GM23338 (cell line): ENCODE data around the gene OR51G1. TPM values are rescaled to one million over a fixed set of nuclear protein-coding genes. Genes with fewer than 3 reads are reported as not detected.

Source experiments
- ATAC-seq: fragments of 200-7000 bp; cut with Tn5 transposase; 3 replicates; pipeline ENCODE4 v1.9.1; 2020
- DNase-seq: peaks from one replicate; pipeline ENCODE4 v3.0.0-alpha.2; 2015; ENCODE audit warnings: low spot score
- H2AFZ ChIP-seq: fragments of 200-600 bp; sonication (generic); 2 replicates; pipeline ENCODE4 v1.8.0; 2016; ENCODE audit warnings: antibody characterized with exemption, mild to moderate bottlenecking, moderate library complexity
- H3F3A ChIP-seq: fragments of 200-600 bp; sonication (generic); replicated peaks from 2 replicates; pipeline ENCODE4 v1.8.0; 2017; ENCODE audit warnings: antibody characterized with exemption, mixed run types, low read depth
- H3K27ac ChIP-seq: fragments of 200-600 bp; sonication (generic); 2 replicates; pipeline ENCODE4 v1.6.1; 2016; ENCODE audit warnings: low read depth
- H3K27me3 ChIP-seq: fragments of 200-600 bp; sonication (generic); 2 replicates; pipeline ENCODE4 v1.8.0; 2016; ENCODE audit warnings: mild to moderate bottlenecking, mixed run types, moderate library complexity; ENCODE audit not compliant: insufficient read depth
- H3K36me3 ChIP-seq: fragments of 200-600 bp; sonication (generic); 2 replicates; pipeline ENCODE4 v1.8.0; 2016; ENCODE audit warnings: mild to moderate bottlenecking; ENCODE audit not compliant: insufficient read depth
- H3K4me1 ChIP-seq: fragments of 200-600 bp; sonication (generic); 2 replicates; pipeline ENCODE4 v1.8.0; 2016; ENCODE audit warnings: mild to moderate bottlenecking, moderate library complexity; ENCODE audit not compliant: insufficient read depth
- H3K4me2 ChIP-seq: fragments of 200-600 bp; sonication (generic); 2 replicates; pipeline ENCODE4 v1.7.1; 2017; ENCODE audit warnings: mixed run types
- H3K4me3 ChIP-seq: fragments of 200-600 bp; sonication (generic); 2 replicates; pipeline ENCODE4 v1.6.1; 2016; ENCODE audit warnings: mixed run types
- H3K79me2 ChIP-seq: fragments of 200-600 bp; sonication (generic); replicated peaks from 2 replicates; pipeline ENCODE4 v1.8.0; 2017; ENCODE audit warnings: mild to moderate bottlenecking; ENCODE audit not compliant: insufficient read depth
- H3K9me2 ChIP-seq: fragments of 200-600 bp; sonication (generic); 2 replicates; pipeline ENCODE4 v1.8.0; 2017; ENCODE audit not compliant: insufficient read depth
- H4K20me1 ChIP-seq: fragments of 200-600 bp; sonication (generic); replicated peaks from 2 replicates; pipeline ENCODE4 v1.8.0; 2017; ENCODE audit warnings: mild to moderate bottlenecking; ENCODE audit not compliant: insufficient read depth
- H3K27ac Mint-ChIP-seq: 2 replicates; pipeline ENCODE4 v1.8.0; 2020; ENCODE audit warnings: inconsistent platforms, mild to moderate bottlenecking, moderate library complexity, mixed read lengths
- H3K27me3 Mint-ChIP-seq: 3 replicates; pipeline ENCODE4 v1.8.0; 2022; ENCODE audit warnings: low read depth, mild to moderate bottlenecking, moderate library complexity, mixed read lengths, inconsistent platforms; ENCODE audit not compliant: insufficient read depth, poor library complexity
- H3K36me3 Mint-ChIP-seq: 3 replicates; pipeline ENCODE4 v1.8.0; 2021; ENCODE audit warnings: low read depth, mild to moderate bottlenecking, inconsistent platforms, moderate library complexity, mixed read lengths
- H3K4me1 Mint-ChIP-seq: 3 replicates; pipeline ENCODE4 v1.8.0; 2020; ENCODE audit warnings: mild to moderate bottlenecking, inconsistent platforms, mixed read lengths
- H3K4me3 Mint-ChIP-seq: 3 replicates; pipeline ENCODE4 v1.8.0; 2021; ENCODE audit warnings: moderate library complexity, mild to moderate bottlenecking, inconsistent platforms, mixed read lengths
- H3K9me3 Mint-ChIP-seq: 3 replicates; pipeline ENCODE4 v1.8.0; 2020; ENCODE audit warnings: moderate library complexity, mild to moderate bottlenecking, inconsistent platforms, mixed read lengths
- CREB1 ChIP-seq: fragments of 250-450 bp; sonication (Bioruptor Pico); IDR thresholded peaks from 2 replicates; pipeline ENCODE4 v1.5.0; 2020; ENCODE audit warnings: low read depth, mild to moderate bottlenecking, moderate library complexity
- EZH2 ChIP-seq: fragments of 200-600 bp; sonication (generic); IDR thresholded peaks from one replicate; pipeline ENCODE4 v1.8.0; 2017; ENCODE audit warnings: antibody characterized with exemption, mild to moderate bottlenecking, low read depth; ENCODE audit not compliant: unreplicated experiment
- EZH2phosphoT487 ChIP-seq: fragments of 200-600 bp; sonication (generic); IDR thresholded peaks from one replicate; pipeline ENCODE4 v1.8.1; 2018; ENCODE audit warnings: antibody characterized with exemption; ENCODE audit not compliant: unreplicated experiment
- JUNB ChIP-seq: IDR thresholded peaks from one replicate; pipeline ENCODE4 v1.6.1; 2016; ENCODE audit warnings: antibody characterized with exemption; ENCODE audit not compliant: unreplicated experiment
- NANOG ChIP-seq: IDR thresholded peaks from 2 replicates; pipeline ENCODE4 v1.6.1; 2016; ENCODE audit warnings: antibody characterized with exemption, borderline replicate concordance
- POLR2AphosphoS5 ChIP-seq: IDR thresholded peaks from 2 replicates; pipeline ENCODE4 v1.6.1; 2016; ENCODE audit warnings: antibody characterized with exemption, low read depth
- STAT1 ChIP-seq: IDR thresholded peaks from one replicate; pipeline ENCODE4 v1.6.1; 2016; ENCODE audit warnings: antibody characterized with exemption; ENCODE audit not compliant: unreplicated experiment
- ZNF114 ChIP-seq: fragments of 250-450 bp; sonication (Bioruptor Pico); IDR thresholded peaks from 2 replicates; pipeline ENCODE4 v1.5.0; 2020; ENCODE audit warnings: mild to moderate bottlenecking, moderate library complexity
- ZNF331 ChIP-seq: fragments of 250-450 bp; sonication (Bioruptor Pico); IDR thresholded peaks from 2 replicates; pipeline ENCODE4 v1.5.0; 2020; ENCODE audit warnings: low read depth, mild to moderate bottlenecking, moderate library complexity
- polyA plus RNA-seq: library from polyadenylated mRNA; unstranded; fragments of >200 nt; fragmentation: Nextera tagmentation; extraction: Ambion mirVana; gene quantifications from 2 replicates; pipeline ENCODE4 v1.2.1, GENCODE V29; 2016
- total RNA-seq: library from RNA; depleted of rRNA; stranded (reverse); fragments of >200 nt; shearing (Covaris generic); gene quantifications from 2 replicates; pipeline ENCODE4 v1.2.3, GENCODE V29; 2014
- TF ChIP-seq, protein P1 (sequence below): fragments of 250-450 bp; sonication (Bioruptor Pico); IDR thresholded peaks from 2 replicates; pipeline ENCODE4 v1.5.0; 2020; ENCODE audit warnings: mild to moderate bottlenecking, moderate library complexity
- TF ChIP-seq, protein P2 (sequence below): IDR thresholded peaks from one replicate; pipeline ENCODE4 v1.6.1; 2018; ENCODE audit warnings: antibody characterized with exemption; ENCODE audit not compliant: unreplicated experiment
- TF ChIP-seq, protein P3 (sequence below): IDR thresholded peaks from 2 replicates; pipeline ENCODE4 v1.6.1; 2016; ENCODE audit warnings: antibody characterized with exemption

OR51G1 gene
- total and polyA plus RNA-seq, 2 experiments from 2014 or later, result not detected

DNA sequence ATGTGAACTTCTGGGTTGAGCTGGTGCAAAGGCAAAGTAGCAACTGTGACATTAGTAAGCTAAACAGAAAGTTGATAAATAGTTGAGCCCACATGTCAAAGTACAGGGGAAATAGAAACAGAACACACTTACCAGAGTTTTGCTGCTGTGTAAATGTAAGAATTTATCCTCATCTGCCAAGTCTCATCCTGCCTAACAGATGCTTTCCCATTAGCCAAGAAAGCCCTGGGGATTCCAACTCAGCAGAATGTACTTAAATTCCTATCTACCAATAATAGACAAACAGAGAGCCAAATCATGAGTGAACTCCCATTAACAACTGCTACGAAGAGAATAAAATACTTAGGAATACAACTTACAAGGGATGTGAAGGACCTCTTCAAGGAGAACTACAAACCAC lies 38.7 kb upstream of the OR51G1 start:
- no peak for DNase-seq
- Histone ChIP-seq H4K20me1 (no peaks in the 10 kb centered on the region), H2AFZ (no peak overlapping the region), H3F3A (no peaks in the 10 kb centered on the region), H3K9me2 (no peaks in the 10 kb centered on the region), H3K79me2 (no peaks in the 10 kb centered on the region), H3K4me1 (no peaks in the 10 kb centered on the region), H3K27ac (no peak overlapping the region), H3K4me3 (no peak overlapping the region), H3K36me3 (no peaks in the 10 kb centered on the region), H3K27me3 (no peaks in the 10 kb centered on the region), H3K4me2 (no peak overlapping the region)
- no peak overlapping the region for H3K27ac Mint-ChIP-seq
- H3K4me3 Mint-ChIP-seq, result no peak overlapping the region
- no peak for ATAC-seq
- no peak for TF ChIP-seq ZNF331
- no peak for TF ChIP-seq POLR2AphosphoS5
- TF ChIP-seq, protein P1, sequence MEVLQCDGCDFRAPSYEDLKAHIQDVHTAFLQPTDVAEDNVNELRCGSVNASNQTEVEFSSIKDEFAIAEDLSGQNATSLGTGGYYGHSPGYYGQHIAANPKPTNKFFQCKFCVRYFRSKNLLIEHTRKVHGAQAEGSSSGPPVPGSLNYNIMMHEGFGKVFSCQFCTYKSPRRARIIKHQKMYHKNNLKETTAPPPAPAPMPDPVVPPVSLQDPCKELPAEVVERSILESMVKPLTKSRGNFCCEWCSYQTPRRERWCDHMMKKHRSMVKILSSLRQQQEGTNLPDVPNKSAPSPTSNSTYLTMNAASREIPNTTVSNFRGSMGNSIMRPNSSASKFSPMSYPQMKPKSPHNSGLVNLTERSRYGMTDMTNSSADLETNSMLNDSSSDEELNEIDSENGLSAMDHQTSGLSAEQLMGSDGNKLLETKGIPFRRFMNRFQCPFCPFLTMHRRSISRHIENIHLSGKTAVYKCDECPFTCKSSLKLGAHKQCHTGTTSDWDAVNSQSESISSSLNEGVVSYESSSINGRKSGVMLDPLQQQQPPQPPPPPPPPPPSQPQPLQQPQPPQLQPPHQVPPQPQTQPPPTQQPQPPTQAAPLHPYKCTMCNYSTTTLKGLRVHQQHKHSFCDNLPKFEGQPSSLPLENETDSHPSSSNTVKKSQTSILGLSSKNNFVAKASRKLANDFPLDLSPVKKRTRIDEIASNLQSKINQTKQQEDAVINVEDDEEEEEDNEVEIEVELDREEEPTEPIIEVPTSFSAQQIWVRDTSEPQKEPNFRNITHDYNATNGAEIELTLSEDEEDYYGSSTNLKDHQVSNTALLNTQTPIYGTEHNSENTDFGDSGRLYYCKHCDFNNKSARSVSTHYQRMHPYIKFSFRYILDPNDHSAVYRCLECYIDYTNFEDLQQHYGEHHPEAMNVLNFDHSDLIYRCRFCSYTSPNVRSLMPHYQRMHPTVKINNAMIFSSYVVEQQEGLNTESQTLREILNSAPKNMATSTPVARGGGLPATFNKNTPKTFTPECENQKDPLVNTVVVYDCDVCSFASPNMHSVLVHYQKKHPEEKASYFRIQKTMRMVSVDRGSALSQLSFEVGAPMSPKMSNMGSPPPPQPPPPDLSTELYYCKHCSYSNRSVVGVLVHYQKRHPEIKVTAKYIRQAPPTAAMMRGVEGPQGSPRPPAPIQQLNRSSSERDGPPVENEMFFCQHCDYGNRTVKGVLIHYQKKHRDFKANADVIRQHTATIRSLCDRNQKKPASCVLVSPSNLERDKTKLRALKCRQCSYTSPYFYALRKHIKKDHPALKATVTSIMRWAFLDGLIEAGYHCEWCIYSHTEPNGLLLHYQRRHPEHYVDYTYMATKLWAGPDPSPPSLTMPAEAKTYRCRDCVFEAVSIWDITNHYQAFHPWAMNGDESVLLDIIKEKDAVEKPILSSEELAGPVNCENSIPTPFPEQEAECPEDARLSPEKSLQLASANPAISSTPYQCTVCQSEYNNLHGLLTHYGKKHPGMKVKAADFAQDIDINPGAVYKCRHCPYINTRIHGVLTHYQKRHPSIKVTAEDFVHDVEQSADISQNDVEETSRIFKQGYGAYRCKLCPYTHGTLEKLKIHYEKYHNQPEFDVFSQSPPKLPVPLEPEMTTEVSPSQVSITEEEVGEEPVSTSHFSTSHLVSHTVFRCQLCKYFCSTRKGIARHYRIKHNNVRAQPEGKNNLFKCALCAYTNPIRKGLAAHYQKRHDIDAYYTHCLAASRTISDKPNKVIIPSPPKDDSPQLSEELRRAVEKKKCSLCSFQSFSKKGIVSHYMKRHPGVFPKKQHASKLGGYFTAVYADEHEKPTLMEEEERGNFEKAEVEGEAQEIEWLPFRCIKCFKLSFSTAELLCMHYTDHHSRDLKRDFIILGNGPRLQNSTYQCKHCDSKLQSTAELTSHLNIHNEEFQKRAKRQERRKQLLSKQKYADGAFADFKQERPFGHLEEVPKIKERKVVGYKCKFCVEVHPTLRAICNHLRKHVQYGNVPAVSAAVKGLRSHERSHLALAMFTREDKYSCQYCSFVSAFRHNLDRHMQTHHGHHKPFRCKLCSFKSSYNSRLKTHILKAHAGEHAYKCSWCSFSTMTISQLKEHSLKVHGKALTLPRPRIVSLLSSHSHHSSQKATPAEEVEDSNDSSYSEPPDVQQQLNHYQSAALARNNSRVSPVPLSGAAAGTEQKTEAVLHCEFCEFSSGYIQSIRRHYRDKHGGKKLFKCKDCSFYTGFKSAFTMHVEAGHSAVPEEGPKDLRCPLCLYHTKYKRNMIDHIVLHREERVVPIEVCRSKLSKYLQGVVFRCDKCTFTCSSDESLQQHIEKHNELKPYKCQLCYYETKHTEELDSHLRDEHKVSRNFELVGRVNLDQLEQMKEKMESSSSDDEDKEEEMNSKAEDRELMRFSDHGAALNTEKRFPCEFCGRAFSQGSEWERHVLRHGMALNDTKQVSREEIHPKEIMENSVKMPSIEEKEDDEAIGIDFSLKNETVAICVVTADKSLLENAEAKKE (CRISPR knock-in tag), result no peak
- TF ChIP-seq, protein P2, sequence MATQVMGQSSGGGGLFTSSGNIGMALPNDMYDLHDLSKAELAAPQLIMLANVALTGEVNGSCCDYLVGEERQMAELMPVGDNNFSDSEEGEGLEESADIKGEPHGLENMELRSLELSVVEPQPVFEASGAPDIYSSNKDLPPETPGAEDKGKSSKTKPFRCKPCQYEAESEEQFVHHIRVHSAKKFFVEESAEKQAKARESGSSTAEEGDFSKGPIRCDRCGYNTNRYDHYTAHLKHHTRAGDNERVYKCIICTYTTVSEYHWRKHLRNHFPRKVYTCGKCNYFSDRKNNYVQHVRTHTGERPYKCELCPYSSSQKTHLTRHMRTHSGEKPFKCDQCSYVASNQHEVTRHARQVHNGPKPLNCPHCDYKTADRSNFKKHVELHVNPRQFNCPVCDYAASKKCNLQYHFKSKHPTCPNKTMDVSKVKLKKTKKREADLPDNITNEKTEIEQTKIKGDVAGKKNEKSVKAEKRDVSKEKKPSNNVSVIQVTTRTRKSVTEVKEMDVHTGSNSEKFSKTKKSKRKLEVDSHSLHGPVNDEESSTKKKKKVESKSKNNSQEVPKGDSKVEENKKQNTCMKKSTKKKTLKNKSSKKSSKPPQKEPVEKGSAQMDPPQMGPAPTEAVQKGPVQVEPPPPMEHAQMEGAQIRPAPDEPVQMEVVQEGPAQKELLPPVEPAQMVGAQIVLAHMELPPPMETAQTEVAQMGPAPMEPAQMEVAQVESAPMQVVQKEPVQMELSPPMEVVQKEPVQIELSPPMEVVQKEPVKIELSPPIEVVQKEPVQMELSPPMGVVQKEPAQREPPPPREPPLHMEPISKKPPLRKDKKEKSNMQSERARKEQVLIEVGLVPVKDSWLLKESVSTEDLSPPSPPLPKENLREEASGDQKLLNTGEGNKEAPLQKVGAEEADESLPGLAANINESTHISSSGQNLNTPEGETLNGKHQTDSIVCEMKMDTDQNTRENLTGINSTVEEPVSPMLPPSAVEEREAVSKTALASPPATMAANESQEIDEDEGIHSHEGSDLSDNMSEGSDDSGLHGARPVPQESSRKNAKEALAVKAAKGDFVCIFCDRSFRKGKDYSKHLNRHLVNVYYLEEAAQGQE, result no peak
- TF ChIP-seq CREB1 (CRISPR knock-in tag), result no peak
- TF ChIP-seq EZH2, result no peak
- TF ChIP-seq JUNB, result no peak
- TF ChIP-seq STAT1, result no peak
- no peak for TF ChIP-seq EZH2phosphoT487
- TF ChIP-seq, protein P3, sequence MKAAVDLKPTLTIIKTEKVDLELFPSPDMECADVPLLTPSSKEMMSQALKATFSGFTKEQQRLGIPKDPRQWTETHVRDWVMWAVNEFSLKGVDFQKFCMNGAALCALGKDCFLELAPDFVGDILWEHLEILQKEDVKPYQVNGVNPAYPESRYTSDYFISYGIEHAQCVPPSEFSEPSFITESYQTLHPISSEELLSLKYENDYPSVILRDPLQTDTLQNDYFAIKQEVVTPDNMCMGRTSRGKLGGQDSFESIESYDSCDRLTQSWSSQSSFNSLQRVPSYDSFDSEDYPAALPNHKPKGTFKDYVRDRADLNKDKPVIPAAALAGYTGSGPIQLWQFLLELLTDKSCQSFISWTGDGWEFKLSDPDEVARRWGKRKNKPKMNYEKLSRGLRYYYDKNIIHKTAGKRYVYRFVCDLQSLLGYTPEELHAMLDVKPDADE, result no peak
- TF ChIP-seq ZNF114 (CRISPR knock-in tag), result no peak
- no peak for TF ChIP-seq NANOG
- no peaks in the 10 kb centered on the region for H3K27me3 Mint-ChIP-seq
- H3K4me1 Mint-ChIP-seq, result peaks cover 4% of the 10 kb centered on the region; the same call in 1 of the 3 replicates
- H3K36me3 Mint-ChIP-seq, result no peaks in the 10 kb centered on the region
- H3K9me3 Mint-ChIP-seq, result no peaks in the 10 kb centered on the region
